GM11168 (cell line): ENCODE results near the gene ASS1.
"Not testable (repeated sequence)": the region's sequence is repeated elsewhere in the genome, so short reads cannot be mapped to it uniquely, and the experiment has no call there.

Experiments used
- in situ Hi-C: fragments of 300-500 bp; cut with MboI; formaldehyde crosslinking; loops from one replicate; pipeline ENCODE4 v1.12.0; 2022; ENCODE audit warnings: low sequenced_read_pairs; ENCODE audit not compliant: unreplicated experiment

The ASS1 gene

DNA sequence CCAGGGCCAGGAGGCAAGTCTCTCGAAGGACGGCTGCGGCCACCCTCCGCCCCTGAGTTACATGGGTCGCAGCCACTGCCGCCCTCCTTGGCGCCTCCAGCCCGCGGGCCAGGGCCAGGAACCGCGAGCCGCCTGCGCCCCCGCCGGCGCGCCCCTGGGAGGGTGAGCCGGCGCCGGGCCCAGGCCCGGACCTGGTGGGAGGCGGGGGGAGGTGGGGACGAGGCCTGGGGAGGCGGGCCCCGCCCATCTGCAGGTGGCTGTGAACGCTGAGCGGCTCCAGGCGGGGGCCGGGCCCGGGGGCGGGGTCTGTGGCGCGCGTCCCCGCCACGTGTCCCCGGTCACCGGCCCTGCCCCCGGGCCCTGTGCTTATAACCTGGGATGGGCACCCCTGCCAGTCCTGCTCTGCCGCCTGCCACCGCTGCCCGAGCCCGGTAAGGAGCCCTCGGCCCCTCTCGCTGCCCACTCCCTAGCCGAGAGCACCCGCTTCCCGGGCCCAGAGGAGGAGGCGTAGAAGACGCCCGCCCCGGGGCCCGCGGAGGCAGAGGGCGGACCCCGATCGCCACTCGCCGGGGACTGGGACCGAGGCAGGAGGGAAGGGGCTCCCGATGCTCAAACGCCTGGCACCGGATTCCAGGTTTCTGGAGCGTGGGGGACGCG lies at the start of gene ASS1:
ASS1 (plus strand) TSS at position 397 of the 657 bp plus-strand sequence. CDS start 7,268 bp downstream, outside the sequence.
- in situ Hi-C loops = loop anchor here (10.0 kb wide), 1 partner anchor 230 kb away; no protein-coding TSS in a partner anchor

DNA sequence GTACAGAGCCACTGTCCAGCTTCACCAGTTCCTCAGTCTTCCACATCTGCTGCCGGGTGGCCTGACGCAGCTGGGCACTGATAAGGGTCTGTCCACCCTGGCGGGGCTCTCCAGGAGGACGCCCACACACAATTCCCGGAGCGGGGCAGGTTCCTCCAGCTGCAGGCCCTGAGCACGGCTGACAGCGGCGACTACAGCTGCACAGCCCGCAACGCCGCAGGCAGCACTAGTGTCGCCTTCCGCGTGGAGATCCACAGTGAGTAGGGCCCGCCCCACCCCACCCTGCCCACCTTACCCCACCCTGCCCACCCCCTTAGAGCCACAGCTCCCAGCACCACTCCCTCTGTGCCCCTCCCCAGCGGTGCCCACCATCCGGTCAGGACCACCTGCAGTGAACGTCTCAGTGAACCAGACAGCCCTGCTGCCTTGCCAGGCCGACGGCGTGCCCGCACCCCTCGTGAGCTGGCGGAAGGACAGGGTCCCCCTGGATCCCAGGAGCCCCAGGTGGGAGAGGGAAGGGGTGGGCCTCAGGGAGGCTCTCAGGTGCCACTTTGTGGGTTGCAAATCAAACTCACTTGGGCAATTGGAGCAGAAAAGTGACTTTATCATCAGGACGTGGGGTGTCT lies 48.8 kb upstream of the ASS1 start:
- in situ Hi-C loops = no loop called here

- in situ Hi-C loops = no loop called here
Measured at GRCh38 chr9:130396581-130396980, 48.2 kb upstream of the ASS1 start.

- in situ Hi-C loops = no loop called here
Measured at GRCh38 chr9:130398487-130399240, 46.1 kb upstream of the ASS1 start.

- in situ Hi-C loops = no loop called here
Measured at GRCh38 chr9:130399768-130400167, 45.0 kb upstream of the ASS1 start.

DNA sequence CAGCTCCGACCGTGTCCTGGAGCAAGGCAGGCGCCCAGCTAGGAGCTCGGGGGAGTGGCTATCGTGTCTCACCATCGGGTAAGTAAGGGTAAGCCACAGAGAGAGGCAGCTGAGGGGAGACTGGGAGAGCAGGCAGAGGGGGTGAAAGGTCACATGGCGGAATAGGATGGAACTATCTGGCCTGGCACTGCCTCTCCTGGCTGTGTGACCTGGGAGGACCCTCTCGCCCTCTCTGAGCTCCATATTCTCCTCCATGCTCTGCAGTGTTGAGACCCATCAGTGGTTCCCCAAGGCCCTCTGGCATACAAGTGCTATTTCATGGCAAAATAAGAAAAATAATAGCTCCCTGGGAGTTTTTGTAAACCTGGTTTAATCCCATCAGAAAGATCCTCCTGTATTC lies 43.9 kb upstream of the ASS1 start:
- in situ Hi-C loops = no loop called here

DNA sequence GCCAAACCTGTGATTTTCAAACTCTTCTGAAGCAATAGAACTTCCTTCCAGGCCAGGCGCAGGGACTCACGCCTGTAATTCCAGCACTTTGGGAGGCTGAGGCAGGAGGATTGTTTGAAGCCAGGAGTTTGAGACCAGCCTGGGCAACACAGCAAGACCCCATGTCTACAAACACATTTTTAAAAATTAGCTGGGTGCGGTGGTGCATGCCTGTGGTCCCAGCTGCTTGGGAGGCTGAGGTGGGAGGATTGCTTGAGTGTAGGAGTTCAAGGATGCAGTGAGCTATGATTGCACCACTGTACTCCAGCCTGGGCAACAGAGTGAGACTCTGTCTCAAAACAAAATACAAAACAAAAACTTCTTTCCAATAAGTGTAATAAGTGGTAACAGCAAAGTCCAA lies 43.0 kb upstream of the ASS1 start:
- in situ Hi-C loops = not testable (repeated sequence)

- in situ Hi-C loops = no loop called here
Measured at GRCh38 chr9:130402243-130402642, 42.5 kb upstream of the ASS1 start.

- in situ Hi-C loops = no loop called here
Measured at GRCh38 chr9:130402645-130403440, 41.9 kb upstream of the ASS1 start.

DNA sequence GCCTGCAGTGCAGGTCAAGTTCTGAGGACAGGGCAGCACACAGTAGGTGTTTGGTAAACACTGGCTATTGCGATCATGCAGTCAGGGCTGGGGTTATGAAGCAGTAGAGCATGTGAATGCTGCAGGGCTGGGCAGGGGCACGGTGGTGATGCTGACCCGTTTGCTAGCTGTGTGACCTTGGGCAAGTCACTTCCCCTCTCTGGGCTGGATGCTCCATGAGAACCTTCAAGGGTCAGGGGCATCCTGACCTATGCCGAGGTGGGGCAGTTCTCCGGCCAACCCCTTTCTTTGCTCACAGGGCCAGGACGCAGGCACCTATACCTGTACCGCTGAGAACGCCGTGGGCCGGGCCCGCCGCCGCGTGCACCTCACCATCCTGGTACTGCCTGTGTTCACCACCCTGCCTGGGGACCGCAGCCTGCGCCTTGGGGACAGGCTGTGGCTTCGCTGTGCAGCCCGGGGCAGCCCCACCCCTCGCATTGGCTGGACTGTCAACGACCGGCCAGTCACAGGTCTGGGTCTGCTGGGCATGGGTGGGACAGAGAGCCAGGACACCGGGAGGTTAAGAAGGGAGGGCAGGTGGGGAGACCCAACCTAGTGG lies 39.0 kb upstream of the ASS1 start:
- in situ Hi-C loops = no loop called here

DNA sequence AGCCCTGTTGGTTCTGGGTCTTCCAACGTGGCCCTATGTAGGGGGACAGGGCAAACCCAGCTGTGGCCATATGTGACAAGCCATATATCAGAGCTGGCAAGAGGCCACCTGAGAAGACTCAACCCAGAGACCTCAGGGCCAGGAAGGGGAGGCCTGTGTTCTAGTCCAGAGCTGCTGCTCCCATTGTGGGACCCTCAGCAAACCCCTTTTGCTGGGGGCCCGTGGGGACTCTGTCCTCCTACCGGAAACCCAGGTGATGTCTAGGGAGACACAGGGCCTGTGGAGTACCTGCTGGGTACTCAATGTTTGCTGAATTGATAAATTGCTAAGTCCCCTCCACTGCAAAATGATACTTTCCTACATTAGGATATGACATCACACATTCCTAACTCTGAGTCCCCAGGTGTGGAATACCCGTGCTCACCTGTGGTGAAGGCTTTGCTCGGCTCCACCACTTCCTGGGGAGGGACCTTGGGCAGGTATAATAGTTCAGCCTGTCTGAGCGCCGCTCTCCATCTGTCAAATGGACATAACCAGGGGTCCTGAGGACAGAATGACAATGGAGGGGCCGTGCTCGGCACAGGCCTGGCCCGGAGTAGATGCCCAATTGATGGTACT lies 38.4 kb upstream of the ASS1 start:
- in situ Hi-C loops = no loop called here

- in situ Hi-C loops = no loop called here
Measured at GRCh38 chr9:130407916-130408663, 36.7 kb upstream of the ASS1 start.

- in situ Hi-C loops = no loop called here
Measured at GRCh38 chr9:130408669-130409068, 36.1 kb upstream of the ASS1 start.

DNA sequence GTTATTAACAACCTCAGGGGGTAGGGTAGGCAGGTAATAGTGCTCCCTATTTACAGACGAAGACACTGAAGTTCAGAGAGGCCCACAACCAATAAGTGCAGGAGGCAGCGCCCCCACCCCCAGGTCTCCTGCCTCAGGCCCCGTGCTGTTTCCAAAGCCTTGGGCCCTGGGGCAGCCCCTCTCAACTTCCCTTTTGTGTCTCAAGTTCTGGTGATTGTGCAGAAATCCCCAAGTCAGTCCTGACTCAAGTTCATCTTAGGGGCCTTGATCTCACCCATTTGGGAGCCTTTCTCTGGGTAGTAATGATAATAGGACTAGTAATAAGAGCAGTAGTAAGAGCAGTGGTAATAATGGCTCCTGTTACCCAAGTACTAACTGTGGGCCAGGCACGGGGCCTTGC lies 35.5 kb upstream of the ASS1 start:
- in situ Hi-C loops = no loop called here

GRCh38 chr9:130410443-130410842 lies 34.3 kb upstream of the ASS1 start:
- in situ Hi-C loops = no loop called here

DNA sequence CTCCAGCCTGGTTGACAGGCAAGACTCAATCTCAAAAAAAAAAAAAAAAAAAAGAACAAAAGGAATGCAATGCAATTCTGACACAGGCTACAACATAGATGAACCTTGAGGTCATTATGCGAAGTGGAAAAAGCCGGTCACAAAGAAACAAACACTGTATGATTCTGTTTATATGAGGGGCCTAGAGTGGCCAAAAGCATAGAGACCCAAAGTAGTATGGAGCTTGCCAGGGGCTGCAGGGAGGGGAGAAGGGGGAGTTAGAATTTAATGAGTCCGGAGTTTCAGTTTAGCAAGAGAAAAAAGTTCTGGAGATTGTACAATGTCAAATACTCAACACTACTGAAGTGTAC lies 33.2 kb upstream of the ASS1 start:
- in situ Hi-C loops = no loop called here

DNA sequence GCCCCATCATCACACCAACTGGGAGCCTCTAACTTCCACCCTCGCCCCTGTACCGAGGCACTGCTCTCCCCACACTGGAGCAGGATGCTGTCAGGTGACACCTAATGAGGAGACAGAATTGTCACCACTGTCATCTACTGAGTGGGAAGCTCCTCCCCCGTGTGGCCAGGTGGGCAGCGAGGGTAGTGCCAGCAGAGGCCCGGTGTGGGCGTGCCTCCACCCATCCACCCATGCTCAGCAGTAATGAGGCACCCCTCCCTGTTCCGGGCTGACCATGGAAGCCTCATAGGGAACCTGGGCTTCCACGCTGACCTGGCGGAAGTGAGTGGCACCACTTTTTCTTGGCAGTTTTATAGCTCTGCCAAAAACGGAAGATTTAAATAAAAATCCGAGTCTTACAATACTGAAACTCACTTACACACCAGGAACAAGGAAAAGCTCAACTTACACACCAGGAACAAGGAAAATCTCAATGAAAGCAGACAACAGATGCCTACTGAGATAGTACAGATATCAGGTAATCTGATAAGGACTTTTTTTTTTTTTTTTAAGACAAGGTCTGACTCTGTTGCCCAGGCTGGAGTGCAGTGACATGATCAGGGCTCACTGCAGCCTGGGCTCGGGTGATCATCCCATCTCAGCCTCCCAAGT lies 30.6 kb upstream of the ASS1 start:
- in situ Hi-C loops = no loop called here

DNA sequence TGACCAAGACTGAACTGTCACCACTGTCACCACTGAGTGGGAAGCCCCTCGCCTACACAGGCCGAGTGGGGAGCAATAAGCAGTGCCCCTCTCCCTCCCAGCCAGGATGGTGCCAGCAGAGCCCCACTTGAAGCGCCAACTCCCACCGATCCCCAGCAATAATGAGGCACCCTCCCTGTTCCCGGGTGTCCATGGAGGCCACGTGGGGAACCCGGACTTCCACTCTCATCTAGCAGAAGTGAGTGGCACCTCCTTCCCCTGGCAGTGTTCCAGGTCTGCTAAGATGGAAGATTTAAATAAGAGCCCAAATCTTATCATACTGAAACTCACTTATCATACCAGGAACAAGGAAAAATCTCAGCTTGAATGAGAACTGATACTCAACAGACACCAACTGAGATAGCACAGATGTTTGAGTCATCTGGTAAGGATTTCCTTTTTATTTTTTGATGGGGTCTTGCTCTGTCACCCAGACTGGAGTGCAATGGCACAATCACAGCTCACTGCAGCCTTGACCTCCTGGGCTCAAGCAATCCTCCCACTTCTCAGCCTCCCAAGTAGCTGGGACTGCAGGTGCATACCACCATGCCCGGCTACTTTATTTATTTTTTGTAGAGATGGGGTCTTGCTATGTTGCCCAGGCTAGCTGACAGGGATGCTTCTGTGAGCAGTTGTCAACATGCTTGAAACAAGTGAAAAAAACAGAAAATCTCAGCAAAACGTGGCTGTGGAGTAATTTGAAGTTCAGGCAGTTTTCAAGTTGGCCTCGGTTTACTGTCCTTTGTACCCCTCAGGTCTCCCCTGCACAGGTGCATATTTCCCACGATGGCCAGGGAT lies 29.6 kb upstream of the ASS1 start:
- in situ Hi-C loops = no loop called here
